IPS-18c (cell line): ENCODE measurements around the gene RNF220.

ENCODE experiments used
- H3K4me3 ChIP-seq: 2 replicates; pipeline ENCODE4 v1.7.0; 2013; ENCODE audit warnings: low read depth, mild to moderate bottlenecking, low read length, moderate library complexity; ENCODE audit not compliant: insufficient read depth
- H3K9me3 ChIP-seq: one replicate; pipeline ENCODE4 v1.6.1; 2013; ENCODE audit warnings: mild to moderate bottlenecking, low read length, moderate library complexity; ENCODE audit not compliant: control insufficient read depth, insufficient read depth

Gene RNF220

DNA sequence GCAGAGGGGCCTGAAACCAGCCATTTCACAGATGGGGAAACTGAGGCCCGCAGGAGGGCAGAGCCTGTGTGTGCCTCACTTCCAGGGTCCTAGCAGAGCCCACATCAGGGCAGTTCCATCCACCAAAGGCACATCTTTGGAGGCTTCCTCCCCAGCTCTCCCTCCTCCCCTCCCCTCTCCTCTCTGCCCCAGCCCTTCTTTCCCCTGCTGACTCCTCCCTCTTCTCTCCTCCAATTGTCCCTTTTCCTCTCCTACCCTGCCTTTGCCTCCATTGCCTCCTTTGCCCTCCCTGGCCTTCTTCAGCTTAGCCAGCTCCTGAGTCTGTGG is 212.6 kb downstream of the RNF220 start:
- Histone ChIP-seq H3K4me3 (peak overlapping the region; percentile 58; the same call in 1 of the 2 replicates), H3K9me3 (no peaks in the 10 kb centered on the region)

- H3K9me3 ChIP-seq, result no peaks in the 10 kb centered on the region
- H3K4me3 ChIP-seq, result no peak overlapping the region
Measured at GRCh38 chr1:44619261-44619900, 214.3 kb downstream of the RNF220 start.

DNA sequence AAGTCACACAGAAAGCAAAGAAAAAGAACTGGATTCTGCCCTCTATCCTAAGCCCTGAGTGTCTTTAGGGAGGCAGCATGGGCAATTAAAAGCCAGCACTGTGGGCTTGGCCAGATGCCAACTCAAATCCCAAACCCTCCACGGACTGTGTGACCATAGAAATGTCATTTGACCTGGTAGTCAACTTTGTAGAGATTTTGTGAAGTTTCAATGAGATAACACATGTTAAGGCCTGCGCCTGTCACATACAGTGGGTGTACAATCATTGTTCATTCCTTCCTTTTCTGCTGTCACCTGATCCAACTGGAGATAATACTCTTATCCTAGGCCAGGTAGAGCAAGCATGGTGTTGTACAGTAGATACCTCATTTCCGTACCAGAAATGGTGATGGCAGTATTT is 215.0 kb downstream of the RNF220 start:
- no peaks in the 10 kb centered on the region for H3K9me3 ChIP-seq

DNA sequence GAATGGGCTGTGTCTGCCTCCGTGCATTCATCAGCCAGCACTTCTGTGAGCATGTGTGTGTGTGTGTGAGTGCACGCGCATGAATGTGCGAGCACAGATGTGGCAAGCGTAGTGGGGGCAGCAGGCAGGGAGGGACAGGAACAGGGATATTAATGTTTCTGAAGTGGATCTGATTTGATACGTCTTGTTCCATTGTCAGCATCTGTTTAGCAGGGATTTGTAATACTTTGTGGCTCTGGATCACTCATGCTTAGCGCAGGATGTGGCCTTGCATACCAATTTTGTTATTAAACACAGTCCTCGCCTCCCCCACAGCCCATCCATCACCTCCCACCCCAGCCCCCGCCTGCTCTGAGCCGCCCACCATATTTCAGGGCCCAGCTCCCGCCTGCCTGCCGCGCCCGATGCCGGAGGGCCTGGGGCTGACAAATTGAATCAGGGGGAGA is 216.8 kb downstream of the RNF220 start:
- Histone ChIP-seq H3K4me3 (no peak overlapping the region), H3K9me3 (no peaks in the 10 kb centered on the region)

More for the DNA sequence above, 215.0 kb downstream of the RNF220 start:
- no peak overlapping the region for H3K4me3 ChIP-seq

DNA sequence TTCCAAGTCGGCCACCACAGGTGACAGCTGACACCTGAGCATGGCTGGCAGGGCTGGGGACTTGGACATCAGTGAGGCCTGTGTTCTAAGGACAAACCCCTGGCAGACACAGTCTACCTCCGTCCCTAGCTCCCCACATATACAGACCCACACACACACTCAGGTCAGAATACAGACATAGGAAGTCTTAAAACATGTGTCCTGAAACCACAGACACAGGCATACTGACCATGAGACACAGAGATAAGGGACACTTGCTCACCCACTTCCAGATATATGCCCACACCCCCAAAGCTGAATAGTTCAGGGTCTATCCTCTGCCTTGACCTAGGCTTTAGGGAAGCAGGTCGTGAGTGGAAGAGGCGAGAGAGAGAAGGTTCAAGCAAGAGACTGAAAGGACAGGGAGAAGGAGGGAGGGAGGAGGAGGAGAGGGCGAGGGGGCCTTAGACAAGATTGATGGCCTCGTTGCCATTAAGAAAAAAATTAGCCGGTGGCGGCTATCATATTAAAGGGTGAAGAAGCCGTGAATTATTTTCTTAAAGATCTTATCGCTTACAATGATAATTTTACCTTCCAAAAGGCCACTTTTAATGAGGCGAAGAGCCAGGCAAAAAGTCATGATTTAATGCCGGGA is 219.3 kb downstream of the RNF220 start:
- H3K9me3 ChIP-seq, result no peaks in the 10 kb centered on the region
- no peak overlapping the region for H3K4me3 ChIP-seq

DNA sequence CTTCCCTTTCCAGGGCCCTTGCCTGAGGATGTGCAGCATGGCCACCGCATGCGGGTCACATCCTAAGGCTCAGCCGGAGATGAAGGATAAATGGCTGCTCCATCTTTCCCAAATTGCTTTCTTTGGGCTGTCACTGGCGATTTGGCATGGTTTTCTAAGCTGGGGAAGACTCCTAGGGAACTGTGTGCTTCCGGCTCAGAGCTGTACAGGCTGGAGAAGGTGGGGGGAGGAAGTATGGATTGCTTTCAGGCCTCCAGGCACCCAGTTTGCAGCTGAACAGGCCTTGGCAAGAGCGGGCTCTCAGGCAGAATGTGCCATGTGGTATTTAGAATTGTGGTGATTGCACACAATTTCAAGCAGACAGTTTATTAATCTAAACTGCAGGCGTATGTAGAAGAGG is 220.3 kb downstream of the RNF220 start:
- H3K9me3 ChIP-seq, result no peaks in the 10 kb centered on the region
- H3K4me3 ChIP-seq, result no peak overlapping the region

GRCh38 chr1:44628962-44629756 is 224.1 kb downstream of the RNF220 start:
- Histone ChIP-seq H3K4me3 (no peak overlapping the region), H3K9me3 (no peaks in the 10 kb centered on the region)

GRCh38 chr1:44630116-44630515 is 225.1 kb downstream of the RNF220 start:
- no peaks in the 10 kb centered on the region for H3K9me3 ChIP-seq
- no peak overlapping the region for H3K4me3 ChIP-seq

GRCh38 chr1:44631333-44631646 is 226.2 kb downstream of the RNF220 start:
- Histone ChIP-seq H3K9me3 (no peaks in the 10 kb centered on the region), H3K4me3 (peak overlapping the region; percentile 81)

GRCh38 chr1:44631647-44632539 is 226.8 kb downstream of the RNF220 start:
- Histone ChIP-seq H3K9me3 (no peaks in the 10 kb centered on the region), H3K4me3 (peak overlapping the region; percentile 81)

DNA sequence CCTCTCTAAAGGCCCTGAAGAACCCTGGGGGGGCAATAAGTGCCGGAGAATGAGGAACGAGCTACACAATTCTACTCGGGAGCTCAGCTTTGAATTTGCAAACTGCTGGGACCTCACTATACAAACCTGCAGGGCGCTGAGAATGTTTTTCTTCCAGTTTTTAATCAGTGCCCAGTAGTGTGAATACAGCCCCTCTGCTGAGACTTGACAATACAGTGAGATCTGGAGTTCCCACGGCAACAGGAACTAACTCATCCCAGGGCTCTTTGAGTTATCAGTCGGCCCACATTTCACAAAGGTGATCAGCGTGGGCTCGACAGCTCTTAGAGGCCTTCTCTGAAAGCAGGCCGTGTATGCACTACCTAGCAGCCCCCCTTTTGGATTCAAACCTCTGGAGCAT is 227.5 kb downstream of the RNF220 start:
- Histone ChIP-seq H3K4me3 (peak overlapping the region; percentile 51), H3K9me3 (no peaks in the 10 kb centered on the region)

- Histone ChIP-seq H3K4me3 (no peak overlapping the region), H3K9me3 (no peaks in the 10 kb centered on the region)
Measured at GRCh38 chr1:44634606-44635189, 229.6 kb downstream of the RNF220 start.

DNA sequence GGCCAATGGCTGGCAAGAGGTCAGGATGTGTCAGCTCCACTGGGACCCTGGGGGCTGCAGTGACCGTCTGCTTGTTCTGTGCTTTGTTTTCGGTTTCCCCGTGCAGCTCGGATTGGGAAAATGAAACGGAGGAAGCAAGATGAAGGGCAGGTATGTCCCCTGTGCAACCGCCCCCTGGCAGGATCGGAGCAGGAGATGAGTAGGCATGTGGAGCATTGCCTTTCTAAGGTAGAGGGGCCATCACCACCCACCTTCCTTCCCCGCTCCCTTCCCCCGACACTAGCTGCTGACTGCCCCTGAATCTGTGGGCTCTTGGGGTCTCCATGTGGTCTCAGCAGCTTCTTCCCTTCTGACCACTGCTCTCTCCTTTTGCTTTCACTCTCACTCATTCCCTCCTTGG is 230.4 kb downstream of the RNF220 start:
- no peaks in the 10 kb centered on the region for H3K9me3 ChIP-seq
- H3K4me3 ChIP-seq, result no peak overlapping the region

DNA sequence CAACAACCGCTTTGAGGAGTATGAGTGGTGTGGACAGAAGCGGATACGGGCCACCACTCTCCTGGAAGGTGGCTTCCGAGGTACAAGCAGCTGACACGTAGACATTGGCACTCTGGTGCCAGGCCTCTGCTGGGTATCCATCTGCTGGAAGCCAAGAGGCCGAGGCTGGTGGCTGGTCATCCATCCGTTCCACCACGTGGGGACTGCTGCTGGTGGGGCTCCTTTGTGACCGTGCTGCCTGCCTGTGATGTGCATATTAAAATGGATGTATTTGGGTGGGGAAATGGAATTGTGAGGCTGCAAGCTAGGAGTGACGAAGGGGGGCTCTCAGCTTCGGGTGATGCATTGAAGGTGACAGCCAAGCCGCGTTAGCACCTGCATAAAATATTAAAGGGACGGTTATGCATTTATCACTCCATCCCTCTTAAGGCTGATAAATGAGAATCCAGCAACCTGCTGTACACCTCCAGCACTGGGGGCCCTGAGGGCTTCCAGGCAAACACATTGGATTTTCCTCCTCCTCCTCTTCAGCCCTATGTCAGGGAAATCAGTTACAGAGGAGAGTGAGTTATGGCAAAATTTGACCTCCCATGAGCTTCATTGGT is 231.1 kb downstream of the RNF220 start:
- peaks cover under 1% of the 10 kb centered on the region for H3K9me3 ChIP-seq
- no peak overlapping the region for H3K4me3 ChIP-seq

GRCh38 chr1:44636688-44637598 is 231.9 kb downstream of the RNF220 start:
- Histone ChIP-seq H3K9me3 (peaks cover 2% of the 10 kb centered on the region), H3K4me3 (no peak overlapping the region)
